ENCODE results near the gene PIK3R1.

PIK3R1 gene

DNA sequence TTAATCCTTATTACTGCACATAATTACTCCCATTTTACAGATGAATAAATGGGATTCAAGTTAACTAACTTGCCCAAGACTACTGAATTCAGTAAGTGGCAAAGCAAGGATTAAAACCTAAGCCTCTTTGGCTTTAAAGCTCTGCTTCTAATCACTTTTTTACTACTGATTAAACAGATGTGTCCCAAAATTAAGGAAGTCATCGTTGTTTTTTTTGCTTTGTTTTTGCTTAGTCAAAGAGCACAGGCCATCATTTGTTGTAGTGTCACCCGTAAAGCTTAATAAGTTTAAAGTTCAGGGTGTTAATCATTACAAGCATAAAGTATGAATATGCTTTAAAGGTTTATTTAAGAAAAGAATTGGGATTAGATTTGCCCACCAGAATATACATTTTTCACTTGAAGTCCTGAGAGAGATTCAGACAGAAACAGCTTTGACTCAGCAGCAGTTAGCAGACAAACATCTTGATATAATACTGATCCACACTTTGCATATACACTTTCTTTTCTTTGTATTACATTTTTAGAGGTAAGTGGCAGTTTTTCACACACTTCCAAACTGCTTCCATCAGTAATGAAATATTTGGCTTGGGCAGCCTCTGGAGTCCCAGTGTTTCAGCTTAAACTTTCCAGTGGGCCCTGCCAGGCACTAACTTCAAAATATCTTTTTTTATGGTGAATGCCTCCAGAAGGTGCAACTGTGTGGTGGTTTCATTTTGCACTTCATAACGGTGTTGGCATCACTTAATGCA is 52.7 kb downstream of the PIK3R1 start:
- no peak overlapping the region for H3K4me3 ChIP-seq (ENCODE audit: low read depth, low read length)
- no peak for DNase-seq
- H3K9me3 ChIP-seq, result no peaks in the 10 kb centered on the region
- no peaks in the 10 kb centered on the region for H3K36me3 ChIP-seq
- peaks cover 27% of the 10 kb centered on the region for H3K4me1 ChIP-seq
- no peaks in the 10 kb centered on the region for H3K27me3 ChIP-seq
- TF ChIP-seq, protein P1, sequence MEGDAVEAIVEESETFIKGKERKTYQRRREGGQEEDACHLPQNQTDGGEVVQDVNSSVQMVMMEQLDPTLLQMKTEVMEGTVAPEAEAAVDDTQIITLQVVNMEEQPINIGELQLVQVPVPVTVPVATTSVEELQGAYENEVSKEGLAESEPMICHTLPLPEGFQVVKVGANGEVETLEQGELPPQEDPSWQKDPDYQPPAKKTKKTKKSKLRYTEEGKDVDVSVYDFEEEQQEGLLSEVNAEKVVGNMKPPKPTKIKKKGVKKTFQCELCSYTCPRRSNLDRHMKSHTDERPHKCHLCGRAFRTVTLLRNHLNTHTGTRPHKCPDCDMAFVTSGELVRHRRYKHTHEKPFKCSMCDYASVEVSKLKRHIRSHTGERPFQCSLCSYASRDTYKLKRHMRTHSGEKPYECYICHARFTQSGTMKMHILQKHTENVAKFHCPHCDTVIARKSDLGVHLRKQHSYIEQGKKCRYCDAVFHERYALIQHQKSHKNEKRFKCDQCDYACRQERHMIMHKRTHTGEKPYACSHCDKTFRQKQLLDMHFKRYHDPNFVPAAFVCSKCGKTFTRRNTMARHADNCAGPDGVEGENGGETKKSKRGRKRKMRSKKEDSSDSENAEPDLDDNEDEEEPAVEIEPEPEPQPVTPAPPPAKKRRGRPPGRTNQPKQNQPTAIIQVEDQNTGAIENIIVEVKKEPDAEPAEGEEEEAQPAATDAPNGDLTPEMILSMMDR (IDR thresholded peaks at IDR 0.05; ENCODE audit: low read depth, low read length), result no peak

DNA sequence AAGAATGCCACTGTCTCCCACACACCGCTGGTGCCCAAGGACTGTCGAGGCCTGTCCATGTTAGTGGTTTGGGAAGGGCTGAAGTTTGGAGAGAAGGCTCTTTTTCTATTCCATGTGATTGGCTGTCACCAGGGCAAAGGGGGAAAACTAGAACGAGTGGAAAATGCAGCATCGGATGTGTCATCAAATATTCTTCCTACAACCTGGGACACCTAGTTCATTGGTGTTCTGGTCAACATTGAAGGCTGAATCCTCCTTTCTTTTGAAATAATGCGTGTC is 53.2 kb downstream of the PIK3R1 start:
- Histone ChIP-seq H3K4me1 (peaks cover 28% of the 10 kb centered on the region), H3K9me3 (no peaks in the 10 kb centered on the region), H3K36me3 (no peaks in the 10 kb centered on the region), H3K27me3 (no peaks in the 10 kb centered on the region), H3K4me3 (ENCODE audit: low read depth, low read length) (no peak overlapping the region)
- no peak for DNase-seq
- TF ChIP-seq, protein P1 (IDR thresholded peaks at IDR 0.05; ENCODE audit: low read depth, low read length), result no peak

DNA sequence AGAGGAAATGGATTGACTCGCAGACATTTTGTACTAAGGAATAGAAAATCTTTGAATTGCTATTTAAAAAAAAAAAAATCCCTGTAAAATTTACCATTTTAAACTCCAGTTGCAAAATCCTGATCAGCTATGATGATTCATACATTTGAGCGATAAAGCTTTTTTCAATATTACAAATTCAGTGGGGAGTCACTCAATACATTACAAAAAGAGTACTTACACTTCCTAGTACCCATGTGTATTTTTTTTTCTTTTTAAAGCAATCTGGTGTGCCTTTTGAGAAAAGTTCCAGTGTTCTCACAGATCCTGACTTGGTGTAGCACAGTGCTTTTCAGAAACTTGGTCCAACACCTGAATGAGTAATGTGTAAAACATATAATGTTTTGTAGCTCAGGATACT is 54.3 kb downstream of the PIK3R1 start:
- Histone ChIP-seq H3K4me3 (ENCODE audit: low read depth, low read length) (no peak overlapping the region), H3K9me3 (no peaks in the 10 kb centered on the region), H3K4me1 (peaks cover 37% of the 10 kb centered on the region), H3K36me3 (no peaks in the 10 kb centered on the region; the same call in 1 of the 2 replicates), H3K27me3 (no peaks in the 10 kb centered on the region)
- TF ChIP-seq, protein P1 (IDR thresholded peaks at IDR 0.05; ENCODE audit: low read depth, low read length), result no peak
- no peak for DNase-seq

DNA sequence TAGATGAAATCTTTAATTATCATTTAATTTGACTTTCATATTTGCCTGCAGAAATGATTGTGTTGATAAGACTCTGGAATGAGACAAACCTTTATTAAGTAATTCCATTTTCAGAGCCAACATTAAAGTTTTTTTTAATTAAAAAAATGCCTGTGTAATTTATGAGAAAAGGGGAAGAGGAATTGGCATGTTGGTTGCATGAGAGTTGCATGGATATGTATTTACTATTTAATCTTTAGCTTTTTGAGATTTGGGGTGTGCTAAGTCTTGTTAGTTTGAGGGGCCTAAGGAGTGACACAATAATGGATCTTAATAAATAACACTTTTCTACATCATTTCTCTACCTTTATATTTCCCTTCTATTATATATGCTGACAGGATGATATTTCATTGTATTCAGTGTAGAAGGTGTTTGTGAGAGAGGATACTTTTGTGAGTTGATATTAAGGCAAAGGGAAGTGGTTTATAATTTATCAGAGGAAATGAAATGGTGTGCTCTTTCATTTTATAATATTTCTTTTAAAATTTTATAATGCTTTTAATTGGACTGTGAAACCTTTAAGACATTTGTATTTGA is 54.9 kb downstream of the PIK3R1 start:
- Histone ChIP-seq H3K27me3 (no peaks in the 10 kb centered on the region), H3K4me3 (ENCODE audit: low read depth, low read length) (no peak overlapping the region), H3K4me1 (peaks cover 41% of the 10 kb centered on the region), H3K9me3 (no peaks in the 10 kb centered on the region), H3K36me3 (no peaks in the 10 kb centered on the region; the same call in 1 of the 2 replicates)
- DNase-seq, result no peak
- TF ChIP-seq, protein P1 (IDR thresholded peaks at IDR 0.05; ENCODE audit: low read depth, low read length), result no peak

DNA sequence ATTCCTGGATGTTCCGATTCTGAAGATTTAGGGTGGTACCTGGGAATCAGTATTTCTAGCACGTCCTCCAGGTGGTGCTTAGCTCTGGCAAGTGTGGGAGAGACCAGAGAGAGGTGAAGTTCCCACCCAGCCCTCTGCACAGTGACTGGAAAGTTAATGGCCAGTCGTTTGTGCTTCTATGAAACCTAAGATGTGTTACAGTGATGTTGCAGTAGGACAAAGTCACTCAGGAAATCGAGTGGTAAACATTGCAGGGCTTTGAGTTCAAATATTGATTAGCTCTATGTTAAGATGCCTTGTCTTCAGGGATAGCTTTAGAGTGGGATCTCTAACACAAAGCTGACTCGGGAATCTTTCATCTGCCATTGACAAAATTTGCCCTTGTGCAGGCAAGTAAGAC is 55.6 kb downstream of the PIK3R1 start:
- Histone ChIP-seq H3K4me3 (ENCODE audit: low read depth, low read length) (no peak overlapping the region), H3K27me3 (no peaks in the 10 kb centered on the region), H3K4me1 (peaks cover 41% of the 10 kb centered on the region), H3K9me3 (no peaks in the 10 kb centered on the region), H3K36me3 (peaks cover 5% of the 10 kb centered on the region; the same call in 1 of the 2 replicates)
- TF ChIP-seq, protein P1 (IDR thresholded peaks at IDR 0.05; ENCODE audit: low read depth, low read length), result no peak
- no peak for DNase-seq

DNA sequence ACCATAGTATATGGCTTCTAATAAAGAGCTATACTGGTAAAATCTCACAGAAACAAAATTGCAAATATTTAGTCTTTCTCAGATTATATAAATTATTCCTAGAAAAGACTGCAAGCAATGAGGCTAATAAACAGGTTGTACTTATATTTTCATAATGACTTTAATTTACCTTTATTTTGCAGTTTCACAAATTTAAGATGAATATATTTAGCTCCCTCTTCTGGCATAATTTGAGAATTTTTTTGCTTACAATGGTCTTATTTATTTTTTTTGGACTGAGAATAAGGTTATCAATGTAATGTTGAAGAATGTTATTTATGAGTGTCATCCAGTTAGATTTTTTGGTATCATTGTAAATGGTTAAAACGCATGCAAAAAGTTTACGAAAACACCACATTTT is 56.7 kb downstream of the PIK3R1 start:
- peaks cover 16% of the 10 kb centered on the region for H3K36me3 ChIP-seq
- no peak for DNase-seq

More for the DNA sequence above, 56.7 kb downstream of the PIK3R1 start:
- H3K9me3 ChIP-seq, result no peaks in the 10 kb centered on the region
- peaks cover 32% of the 10 kb centered on the region for H3K4me1 ChIP-seq
- H3K4me3 ChIP-seq (ENCODE audit: low read depth, low read length), result no peak overlapping the region
- no peaks in the 10 kb centered on the region for H3K27me3 ChIP-seq
- TF ChIP-seq, protein P1 (IDR thresholded peaks at IDR 0.05; ENCODE audit: low read depth, low read length), result no peak; the same call in 1 of the 2 replicates
